Right atrium auricular region (tissue), 2 donors: Measurements from ENCODE around the gene SGCB. TPM values are rescaled to one million over a fixed set of nuclear protein-coding genes. Genes with fewer than 3 reads are reported as not detected.

Experiments used
- DNase-seq: peaks from one replicate; pipeline ENCODE4 v3.0.0-alpha.2; 2019; ENCODE audit warnings: low spot score
- H3K27ac ChIP-seq, 2 donors: fragments of 200-600 bp; sonication (generic); 1 replicate in 1 of 2; 2 replicates in 1 of 2; pipeline ENCODE4 v1.5.1; 2016 to 2019
- H3K27me3 ChIP-seq, 2 donors: fragments of 200-600 bp; sonication (generic); one replicate each; pipeline versions ENCODE4 v1.5.1 to v1.6.0; 2017 to 2019
- H3K36me3 ChIP-seq: fragments of 200-600 bp; sonication (generic); one replicate; pipeline ENCODE4 v1.5.1; 2016
- H3K4me1 ChIP-seq, 2 donors: fragments of 200-600 bp; sonication (generic); one replicate each; pipeline versions ENCODE4 v1.5.1 to v1.6.0; 2017 to 2019
- H3K4me3 ChIP-seq, 2 donors: fragments of 200-600 bp; sonication (generic); 1 replicate in 1 of 2; 2 replicates in 1 of 2; pipeline ENCODE4 v1.5.1; 2017 to 2019; ENCODE audit warnings: mild to moderate bottlenecking in 1 of 2, moderate library complexity in 1 of 2
- H3K9me3 ChIP-seq, 2 donors: fragments of 200-600 bp; sonication (generic); one replicate each; pipeline ENCODE4 v1.5.1; 2019
- total RNA-seq, 2 donors: library from RNA; depleted of rRNA; stranded (reverse); fragments of >200 nt; gene quantifications; one replicate each; pipeline ENCODE4 v1.1.0, GENCODE V29; 2016
- TF ChIP-seq, protein P1 (sequence below), 2 donors: fragments of 200-600 bp; sonication (generic); IDR thresholded peaks; one replicate each; pipeline ENCODE4 v1.5.1; 2019; ENCODE audit warnings: antibody characterized with exemption in 2 of 2

The SGCB gene
- total RNA-seq, 2 donors from 2014 or later: 34.2 to 63.9 TPM

DNA sequence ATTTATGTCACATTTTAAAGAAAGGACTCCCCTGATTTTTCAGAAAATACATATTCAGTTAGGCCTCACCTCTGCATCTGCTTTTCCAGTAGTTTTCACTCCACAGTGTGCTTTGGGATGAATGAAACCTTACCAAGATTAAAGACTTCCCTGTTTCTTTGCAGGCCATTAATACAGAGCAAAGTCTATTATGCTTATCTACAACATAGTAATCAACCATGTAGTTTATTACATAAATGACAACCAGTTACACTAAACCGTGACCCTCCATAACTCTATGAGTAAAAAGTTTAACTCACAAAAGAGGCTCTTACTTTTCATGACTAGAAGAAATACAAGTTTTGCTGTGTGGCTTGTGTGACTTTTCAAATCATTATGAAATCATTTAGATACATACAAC, 20.3 kb downstream of the SGCB start:
- no peak for DNase-seq
- Histone ChIP-seq H3K4me3 (no peak overlapping the region), H3K36me3 (peaks cover 6% of the 10 kb centered on the region), H3K27ac (no peak overlapping the region), H3K27me3 (no peaks in the 10 kb centered on the region), H3K9me3 (no peaks in the 10 kb centered on the region), H3K4me1 (no peaks in the 10 kb centered on the region)
- TF ChIP-seq, protein P1, sequence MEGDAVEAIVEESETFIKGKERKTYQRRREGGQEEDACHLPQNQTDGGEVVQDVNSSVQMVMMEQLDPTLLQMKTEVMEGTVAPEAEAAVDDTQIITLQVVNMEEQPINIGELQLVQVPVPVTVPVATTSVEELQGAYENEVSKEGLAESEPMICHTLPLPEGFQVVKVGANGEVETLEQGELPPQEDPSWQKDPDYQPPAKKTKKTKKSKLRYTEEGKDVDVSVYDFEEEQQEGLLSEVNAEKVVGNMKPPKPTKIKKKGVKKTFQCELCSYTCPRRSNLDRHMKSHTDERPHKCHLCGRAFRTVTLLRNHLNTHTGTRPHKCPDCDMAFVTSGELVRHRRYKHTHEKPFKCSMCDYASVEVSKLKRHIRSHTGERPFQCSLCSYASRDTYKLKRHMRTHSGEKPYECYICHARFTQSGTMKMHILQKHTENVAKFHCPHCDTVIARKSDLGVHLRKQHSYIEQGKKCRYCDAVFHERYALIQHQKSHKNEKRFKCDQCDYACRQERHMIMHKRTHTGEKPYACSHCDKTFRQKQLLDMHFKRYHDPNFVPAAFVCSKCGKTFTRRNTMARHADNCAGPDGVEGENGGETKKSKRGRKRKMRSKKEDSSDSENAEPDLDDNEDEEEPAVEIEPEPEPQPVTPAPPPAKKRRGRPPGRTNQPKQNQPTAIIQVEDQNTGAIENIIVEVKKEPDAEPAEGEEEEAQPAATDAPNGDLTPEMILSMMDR (IDR thresholded peaks at IDR 0.05): no peak

- no peak overlapping the region for H3K27ac ChIP-seq
- no peaks in the 10 kb centered on the region for H3K36me3 ChIP-seq
- H3K4me3 ChIP-seq: no peak overlapping the region
- TF ChIP-seq, protein P1 (IDR thresholded peaks at IDR 0.05): no peak
- no peak for DNase-seq
- H3K9me3 ChIP-seq: no peaks in the 10 kb centered on the region
- H3K4me1 ChIP-seq: no peaks in the 10 kb centered on the region
- no peaks in the 10 kb centered on the region for H3K27me3 ChIP-seq
Measured at GRCh38 chr4:52016981-52017380, 21.1 kb downstream of the SGCB start.

DNA sequence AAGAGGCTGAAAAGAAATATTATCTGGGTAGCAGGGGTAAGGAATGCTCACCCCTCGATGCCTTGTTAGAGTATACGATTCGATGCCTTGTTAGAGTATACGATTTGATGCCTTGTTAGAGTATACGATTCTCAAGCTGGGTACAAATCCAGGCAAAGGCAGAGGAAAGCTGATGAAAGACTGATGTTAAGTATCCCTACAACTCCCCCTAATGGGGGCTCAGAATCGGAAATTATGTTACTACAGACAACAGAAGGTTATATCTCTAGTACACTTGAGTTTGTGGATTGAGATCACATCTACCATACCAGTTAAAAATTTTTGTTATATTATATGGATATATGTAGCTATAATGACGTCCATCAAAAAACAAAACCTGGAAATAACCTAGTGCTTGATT, 22.7 kb downstream of the SGCB start:
- Histone ChIP-seq H3K27ac (no peak overlapping the region), H3K36me3 (no peaks in the 10 kb centered on the region), H3K27me3 (no peaks in the 10 kb centered on the region), H3K4me3 (no peak overlapping the region), H3K9me3 (no peaks in the 10 kb centered on the region), H3K4me1 (no peaks in the 10 kb centered on the region)
- TF ChIP-seq, protein P1 (IDR thresholded peaks at IDR 0.05): no peak
- DNase-seq: no peak

GRCh38 chr4:52014903-52015302, 23.2 kb downstream of the SGCB start:
- Histone ChIP-seq H3K27me3 (no peaks in the 10 kb centered on the region), H3K4me3 (no peak overlapping the region), H3K9me3 (no peaks in the 10 kb centered on the region), H3K27ac (no peak overlapping the region), H3K4me1 (no peaks in the 10 kb centered on the region), H3K36me3 (no peaks in the 10 kb centered on the region)
- DNase-seq: no peak
- TF ChIP-seq, protein P1 (IDR thresholded peaks at IDR 0.05): no peak

GRCh38 chr4:52012651-52013050, 25.4 kb downstream of the SGCB start:
- Histone ChIP-seq H3K4me1 (no peaks in the 10 kb centered on the region), H3K27me3 (no peaks in the 10 kb centered on the region), H3K4me3 (no peak overlapping the region), H3K36me3 (no peaks in the 10 kb centered on the region), H3K9me3 (no peaks in the 10 kb centered on the region), H3K27ac (no peak overlapping the region)
- TF ChIP-seq, protein P1 (IDR thresholded peaks at IDR 0.05): no peak
- no peak for DNase-seq

GRCh38 chr4:52010986-52011385, 27.1 kb downstream of the SGCB start:
- Histone ChIP-seq H3K9me3 (no peaks in the 10 kb centered on the region), H3K4me1 (no peaks in the 10 kb centered on the region), H3K36me3 (no peaks in the 10 kb centered on the region), H3K27me3 (no peaks in the 10 kb centered on the region), H3K4me3 (no peak overlapping the region), H3K27ac (no peak overlapping the region)
- DNase-seq: no peak
- TF ChIP-seq, protein P1 (IDR thresholded peaks at IDR 0.05): no peak
